Prostate gland (tissue), 2 donors: ENCODE data around the gene IFIT3.
"Not testable (repeated sequence)": the region's sequence is repeated elsewhere in the genome, so short reads cannot be mapped to it uniquely, and the experiment has no call there.

Experiments used
- POLR2A ChIP-seq: fragments of 450-650 bp; IDR thresholded peaks from one replicate; pipeline ENCODE4 v1.6.1; 2016; ENCODE audit warnings: antibody characterized with exemption, mild to moderate bottlenecking
- TF ChIP-seq, protein P1 (sequence below), 4 experiments: fragments of 200-600 bp in 2 of 4; fragments of 450-650 bp in 2 of 4; sonication (generic) in 2 of 4; IDR thresholded peaks; 1 replicate in 3 of 4; 2 replicates in 1 of 4; pipeline ENCODE4 v1.5.1; 2016 to 2019; ENCODE audit warnings: antibody characterized with exemption in 4 of 4, mild to moderate bottlenecking in 2 of 4, moderate library complexity in 2 of 4

- TF ChIP-seq POLR2A: not testable (repeated sequence)
- TF ChIP-seq, protein P1, sequence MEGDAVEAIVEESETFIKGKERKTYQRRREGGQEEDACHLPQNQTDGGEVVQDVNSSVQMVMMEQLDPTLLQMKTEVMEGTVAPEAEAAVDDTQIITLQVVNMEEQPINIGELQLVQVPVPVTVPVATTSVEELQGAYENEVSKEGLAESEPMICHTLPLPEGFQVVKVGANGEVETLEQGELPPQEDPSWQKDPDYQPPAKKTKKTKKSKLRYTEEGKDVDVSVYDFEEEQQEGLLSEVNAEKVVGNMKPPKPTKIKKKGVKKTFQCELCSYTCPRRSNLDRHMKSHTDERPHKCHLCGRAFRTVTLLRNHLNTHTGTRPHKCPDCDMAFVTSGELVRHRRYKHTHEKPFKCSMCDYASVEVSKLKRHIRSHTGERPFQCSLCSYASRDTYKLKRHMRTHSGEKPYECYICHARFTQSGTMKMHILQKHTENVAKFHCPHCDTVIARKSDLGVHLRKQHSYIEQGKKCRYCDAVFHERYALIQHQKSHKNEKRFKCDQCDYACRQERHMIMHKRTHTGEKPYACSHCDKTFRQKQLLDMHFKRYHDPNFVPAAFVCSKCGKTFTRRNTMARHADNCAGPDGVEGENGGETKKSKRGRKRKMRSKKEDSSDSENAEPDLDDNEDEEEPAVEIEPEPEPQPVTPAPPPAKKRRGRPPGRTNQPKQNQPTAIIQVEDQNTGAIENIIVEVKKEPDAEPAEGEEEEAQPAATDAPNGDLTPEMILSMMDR (IDR thresholded peaks at IDR 0.05): not testable (repeated sequence)
Measured at GRCh38 chr10:89318047-89318446, 9.8 kb upstream of the IFIT3 start.
